HG03469 (cell line): ENCODE measurements around the gene ADH7.
"Not testable (repeated sequence)": the region's sequence is repeated elsewhere in the genome, so short reads cannot be mapped to it uniquely, and the experiment has no call there.

Source experiments
- ATAC-seq: cut with Tn5 transposase; IDR thresholded peaks from one replicate; pipeline ENCODE4 v1.9.1; 2021; ENCODE audit warnings: mild to moderate bottlenecking, moderate library complexity, moderate number of reproducible peaks; ENCODE audit not compliant: unreplicated experiment

The ADH7 gene

GRCh38 chr4:99382745-99383360, 52.3 kb downstream of the ADH7 start:
- ATAC-seq, result no peak

DNA sequence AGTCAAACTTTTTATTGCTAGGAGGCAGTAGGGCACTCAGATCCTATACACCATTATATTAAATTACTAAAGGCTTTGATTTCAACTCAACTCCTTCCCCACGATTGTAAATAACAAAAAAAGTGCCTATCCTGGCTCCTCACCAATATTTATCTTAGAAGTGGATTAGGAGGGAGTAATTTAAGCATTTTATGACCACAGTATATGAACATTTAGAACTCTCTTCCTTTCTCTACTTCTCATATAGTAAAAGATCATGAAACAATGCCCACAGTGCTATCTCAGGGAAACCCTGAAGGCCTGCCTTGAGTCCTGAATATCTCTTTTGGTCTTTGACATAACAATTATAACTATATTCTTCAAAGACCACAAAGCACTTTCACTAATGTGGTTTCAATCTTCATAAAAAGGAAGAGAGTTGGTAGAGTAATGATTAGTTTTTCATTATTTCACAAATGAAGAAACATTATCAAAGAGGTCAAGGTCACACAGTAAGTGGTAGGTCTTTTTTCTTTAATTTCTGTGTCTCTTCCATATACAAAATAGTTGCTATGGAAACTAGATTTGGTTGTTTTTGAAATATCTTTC, 53.5 kb downstream of the ADH7 start:
- no peak for ATAC-seq

DNA sequence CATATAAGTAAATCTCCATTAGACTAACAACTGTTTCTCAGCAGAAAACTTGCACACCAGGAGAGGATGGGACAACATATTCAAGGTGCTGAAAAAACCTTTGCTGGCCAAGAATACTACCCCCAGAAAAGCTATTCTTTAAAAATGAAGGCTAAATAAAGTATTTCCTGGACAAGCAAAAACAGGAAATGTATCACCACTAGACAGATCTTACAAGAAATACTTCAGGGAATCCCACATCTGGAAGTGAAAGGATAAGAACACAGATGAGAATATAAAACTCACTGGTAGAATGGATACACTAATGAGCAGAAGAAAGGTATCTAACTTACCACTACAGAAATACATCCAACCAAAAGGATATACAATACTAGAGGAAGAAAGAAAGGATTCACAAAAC, 55.6 kb downstream of the ADH7 start:
- ATAC-seq, result no peak

DNA sequence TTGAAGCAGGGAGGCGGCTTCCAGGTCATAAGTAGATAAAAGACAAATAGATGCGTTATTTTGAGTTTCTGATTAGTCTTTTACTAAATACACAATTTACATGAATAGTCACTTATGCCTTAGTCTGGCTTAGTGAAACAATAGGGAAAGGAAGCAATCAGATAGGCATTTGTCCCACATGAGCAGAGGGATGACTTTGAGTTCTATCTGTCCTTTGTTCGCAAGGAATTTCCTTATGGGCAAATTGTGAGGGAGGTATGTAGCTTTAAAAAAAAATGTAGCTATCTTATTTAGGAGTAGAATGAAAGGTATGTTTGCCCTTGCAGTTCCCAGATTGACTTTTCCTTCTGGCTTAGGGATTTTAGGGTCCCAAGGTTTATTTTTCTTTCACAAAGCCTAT, 56.3 kb downstream of the ADH7 start:
- ATAC-seq, result no peak

GRCh38 chr4:99377341-99377740, 57.8 kb downstream of the ADH7 start:
- ATAC-seq, result not testable (repeated sequence)

DNA sequence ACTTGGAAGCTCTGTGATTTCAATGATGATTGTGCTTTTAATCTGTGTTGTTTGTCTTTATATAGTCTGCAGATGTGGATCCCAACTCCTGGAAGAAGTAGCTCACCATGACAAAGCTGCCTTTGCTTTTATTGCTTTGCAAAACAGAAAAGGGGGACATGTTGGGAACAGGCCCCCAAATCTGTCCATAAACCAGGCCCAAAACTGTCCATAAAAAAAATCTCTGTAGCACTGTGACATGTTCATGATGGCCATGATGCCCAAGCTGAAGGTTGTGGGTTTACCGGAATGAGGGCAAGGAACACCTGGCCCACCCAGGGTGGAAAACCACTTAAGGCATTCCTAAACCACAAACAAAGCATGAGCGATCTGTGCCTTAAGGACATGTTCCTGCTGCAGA, 62.7 kb downstream of the ADH7 start:
- not testable (repeated sequence) for ATAC-seq

GRCh38 chr4:99367817-99368216, 67.3 kb downstream of the ADH7 start:
- ATAC-seq, result not testable (repeated sequence)

DNA sequence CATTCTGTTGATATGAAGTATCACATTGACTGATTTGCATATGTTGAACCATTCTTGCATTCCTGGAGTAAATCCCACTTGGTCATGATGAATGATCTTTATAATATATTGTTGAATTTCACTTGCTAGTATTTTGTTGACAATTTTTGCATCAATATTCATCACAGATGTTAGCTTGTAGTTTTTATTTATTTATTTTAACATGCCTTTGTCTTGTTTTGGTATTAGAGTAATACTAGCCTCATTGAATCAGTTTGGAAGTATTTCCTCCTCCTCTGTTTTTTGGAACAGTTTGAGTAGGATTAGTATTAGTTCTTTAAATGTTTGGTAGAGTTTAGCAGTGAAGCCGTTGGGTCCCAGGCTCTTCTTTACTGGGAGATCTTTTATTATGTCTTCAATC, 68.7 kb downstream of the ADH7 start:
- ATAC-seq, result no peak

- ATAC-seq, result no peak
Observed at GRCh38 chr4:99362768-99363167, 72.4 kb downstream of the ADH7 start.
